Spleen (tissue), 7 donors: ENCODE measurements around the gene TREH.

Experiments used
- CTCF ChIP-seq, 11 experiments: fragments of 200-600 bp in 7 of 11; fragments of 450-650 bp in 4 of 11; sonication (generic) in 4 of 11; IDR thresholded peaks in 8 of 11; conservative IDR thresholded peaks in 3 of 11; 1 replicate in 7 of 11; 2 replicates in 4 of 11; pipeline versions ENCODE4 v1.4.0 to v1.8.0; 2016 to 2021; ENCODE audit warnings: antibody characterized with exemption in 11 of 11, inconsistent platforms in 4 of 11, mild to moderate bottlenecking in 1 of 11
- POLR2A ChIP-seq, 3 donors: fragments of 450-650 bp; IDR thresholded peaks; one replicate each; pipeline ENCODE4 v1.5.1; 2017; ENCODE audit warnings: antibody characterized with exemption in 3 of 3, mild to moderate bottlenecking in 1 of 3
- POLR2AphosphoS5 ChIP-seq, 3 donors: sonication (generic); formaldehyde crosslinking; IDR thresholded peaks; one replicate each; pipeline ENCODE4 v1.5.1; 2017; ENCODE audit warnings: antibody characterized with exemption in 3 of 3
- donor health status: DM: no; HTN: no; CAD: no; lungs with moderate emphysema.
- donor health status: DM: no; HTN: no; CAD: no.
- donor health status: DM: no; HTN: no; CAD: no.

GRCh38 chr11:118628861-118629549 lies 50.4 kb downstream of the TREH start:
- no peak for TF ChIP-seq CTCF (IDR thresholded peaks at IDR 0.05 in 8 of 11, conservative IDR thresholded peaks at IDR 0.05 in 3 of 11)
- TF ChIP-seq POLR2A (IDR thresholded peaks at IDR 0.05): no peak
- no peak for TF ChIP-seq POLR2AphosphoS5 (IDR thresholded peaks at IDR 0.05)
